HG03571 (cell line): ENCODE measurements around the gene ABCC6.

Experiments used
- ATAC-seq: cut with Tn5 transposase; IDR thresholded peaks from one replicate; pipeline ENCODE4 v1.9.1; 2021; ENCODE audit not compliant: unreplicated experiment

Gene ABCC6

DNA sequence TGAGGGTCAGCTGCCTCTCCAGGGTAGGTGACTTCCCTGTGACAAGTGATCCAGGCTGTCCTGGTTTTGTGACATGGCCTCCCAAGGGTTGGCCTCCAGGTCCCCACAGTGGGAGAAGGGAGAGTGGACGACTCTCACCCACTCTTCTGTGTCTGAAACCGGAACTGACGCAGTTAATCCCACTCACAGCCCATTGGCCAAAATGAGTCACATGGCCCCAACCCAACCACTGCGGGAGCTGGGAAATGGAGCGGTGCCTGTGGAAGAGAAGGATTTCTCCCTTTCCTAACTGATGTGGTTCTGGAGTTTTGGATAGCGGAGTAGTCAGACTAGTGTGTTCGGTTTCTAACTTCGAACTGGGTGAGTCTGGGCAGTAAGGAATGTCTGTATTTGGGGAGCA lies 79.4 kb downstream of the ABCC6 start:
- no peak for ATAC-seq

DNA sequence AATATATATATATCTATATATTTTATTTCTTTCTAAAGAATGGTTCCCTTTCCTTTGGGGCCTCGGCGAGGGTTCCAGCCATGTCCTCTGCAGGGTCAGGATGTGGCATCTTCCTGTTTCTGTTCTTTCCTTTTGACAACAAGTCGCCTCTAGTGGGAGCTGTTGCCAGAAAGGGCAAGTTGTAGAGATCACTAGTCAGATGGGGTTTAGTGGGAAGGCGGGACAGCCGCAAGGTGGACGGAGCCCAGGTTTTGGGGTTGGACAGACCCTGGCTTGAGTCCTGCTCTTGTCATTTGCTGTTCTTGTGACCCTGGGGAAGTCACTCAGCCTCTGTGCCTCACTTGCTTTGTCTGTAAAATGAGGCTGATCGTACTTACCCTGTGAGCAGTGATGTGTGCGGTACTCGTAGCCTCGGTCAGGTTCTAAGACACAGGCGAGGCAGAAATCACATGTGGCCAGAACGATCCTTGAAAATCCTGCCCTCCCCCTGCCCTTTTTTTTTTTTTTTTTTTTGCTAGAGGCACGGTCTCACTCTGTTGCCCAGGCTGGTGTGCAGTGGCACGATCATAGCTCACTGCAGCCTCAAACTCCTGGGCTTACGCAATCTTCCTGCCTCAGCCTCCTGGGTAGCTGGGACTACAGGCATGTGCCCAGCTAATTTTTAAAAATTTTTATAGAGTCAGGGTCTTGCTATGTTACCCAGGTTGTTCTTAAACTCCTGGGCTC lies 80.1 kb downstream of the ABCC6 start:
- no peak for ATAC-seq

DNA sequence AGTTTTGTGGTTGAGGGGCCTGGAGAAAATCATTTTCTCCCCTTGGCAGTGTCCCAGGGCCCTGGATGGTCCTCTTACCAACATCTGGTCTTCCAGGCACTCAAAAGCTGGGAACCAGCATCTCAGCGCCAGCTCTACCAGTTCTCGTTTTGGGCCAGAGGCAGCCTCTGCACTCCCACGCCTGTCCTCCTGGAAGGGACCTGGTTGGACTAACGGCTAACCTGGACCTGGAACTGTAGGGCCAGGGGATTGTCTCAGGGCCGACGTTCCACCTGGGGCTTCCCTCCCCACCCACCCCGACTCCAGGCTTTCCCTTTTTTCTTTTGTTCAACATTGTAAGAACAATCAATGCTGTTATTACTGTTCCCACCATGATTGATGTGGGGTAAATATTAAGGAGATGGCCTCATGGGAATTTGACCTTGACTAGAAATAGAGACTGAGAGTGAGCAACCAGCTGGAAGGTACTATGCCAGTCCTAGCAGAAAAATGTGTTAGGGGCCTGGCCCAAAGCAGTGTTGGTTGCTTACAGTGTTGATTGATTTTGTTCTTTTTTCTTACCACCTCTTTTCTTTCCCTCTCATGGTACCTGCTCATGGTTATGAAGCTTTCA lies 81.4 kb downstream of the ABCC6 start:
- ATAC-seq: no peak

DNA sequence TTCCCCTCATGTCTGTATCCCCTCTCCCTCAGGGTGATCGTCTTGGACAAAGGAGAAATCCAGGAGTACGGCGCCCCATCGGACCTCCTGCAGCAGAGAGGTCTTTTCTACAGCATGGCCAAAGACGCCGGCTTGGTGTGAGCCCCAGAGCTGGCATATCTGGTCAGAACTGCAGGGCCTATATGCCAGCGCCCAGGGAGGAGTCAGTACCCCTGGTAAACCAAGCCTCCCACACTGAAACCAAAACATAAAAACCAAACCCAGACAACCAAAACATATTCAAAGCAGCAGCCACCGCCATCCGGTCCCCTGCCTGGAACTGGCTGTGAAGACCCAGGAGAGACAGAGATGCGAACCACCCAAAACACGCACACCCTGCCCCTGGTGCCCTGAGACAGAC lies 82.2 kb downstream of the ABCC6 start:
- ATAC-seq: no peak

DNA sequence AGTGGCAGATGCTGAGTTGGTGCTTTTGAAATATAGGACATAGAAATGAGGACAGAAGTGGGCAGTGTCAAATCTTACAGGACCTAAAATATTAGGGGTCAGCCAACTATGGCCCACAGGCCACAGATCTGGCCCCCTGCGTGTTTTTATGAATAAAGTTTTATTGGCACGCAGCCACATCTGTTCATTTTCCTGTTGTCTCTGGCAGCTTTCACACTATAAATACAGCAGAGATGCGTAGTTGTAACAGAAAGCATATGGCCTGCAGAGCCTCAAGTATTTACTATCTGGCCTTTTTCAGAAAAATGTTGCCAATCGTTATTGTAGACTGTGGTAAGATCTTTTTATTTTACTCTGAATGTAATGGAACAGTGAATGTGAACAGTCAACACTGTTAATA lies 82.8 kb downstream of the ABCC6 start:
- no peak for ATAC-seq

DNA sequence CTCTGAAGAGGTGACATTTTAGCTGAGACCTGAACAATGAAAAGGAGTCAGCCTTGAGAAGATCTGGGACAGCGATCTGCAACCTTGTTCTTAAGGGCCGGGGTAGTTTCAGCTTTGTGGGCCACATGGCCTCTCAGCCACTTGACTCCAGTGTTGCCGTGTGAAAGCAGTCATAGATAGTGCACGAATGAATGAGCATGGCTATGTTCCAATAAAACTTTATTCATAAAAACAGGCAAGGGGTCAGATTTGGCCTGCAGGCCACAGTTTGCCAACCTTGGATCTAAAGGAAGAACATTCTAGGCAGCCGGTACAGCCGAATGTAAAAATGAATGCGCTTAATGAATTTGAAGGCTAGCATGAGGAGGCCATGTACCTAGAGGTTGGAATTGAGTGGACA lies 83.5 kb downstream of the ABCC6 start:
- no peak for ATAC-seq

DNA sequence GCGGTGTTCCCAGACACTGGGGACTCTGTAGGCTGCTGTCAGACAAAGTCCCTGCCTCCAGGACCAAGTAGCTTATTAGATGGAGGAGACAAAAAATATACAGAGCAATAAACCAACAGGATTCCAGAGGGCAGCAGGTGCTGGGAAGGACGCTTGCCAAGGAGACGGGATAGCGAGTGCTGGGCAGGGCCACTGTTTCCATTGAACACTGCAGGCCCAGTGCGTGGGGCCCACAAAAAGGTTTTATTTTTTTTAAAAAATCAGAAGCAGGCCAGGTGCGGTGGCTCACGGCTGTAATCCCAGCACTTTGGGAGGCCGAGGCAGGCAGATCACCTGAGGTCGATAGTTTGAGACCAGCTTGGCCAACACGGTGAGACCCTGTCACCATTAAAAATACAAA lies 84.2 kb downstream of the ABCC6 start:
- ATAC-seq: no peak

DNA sequence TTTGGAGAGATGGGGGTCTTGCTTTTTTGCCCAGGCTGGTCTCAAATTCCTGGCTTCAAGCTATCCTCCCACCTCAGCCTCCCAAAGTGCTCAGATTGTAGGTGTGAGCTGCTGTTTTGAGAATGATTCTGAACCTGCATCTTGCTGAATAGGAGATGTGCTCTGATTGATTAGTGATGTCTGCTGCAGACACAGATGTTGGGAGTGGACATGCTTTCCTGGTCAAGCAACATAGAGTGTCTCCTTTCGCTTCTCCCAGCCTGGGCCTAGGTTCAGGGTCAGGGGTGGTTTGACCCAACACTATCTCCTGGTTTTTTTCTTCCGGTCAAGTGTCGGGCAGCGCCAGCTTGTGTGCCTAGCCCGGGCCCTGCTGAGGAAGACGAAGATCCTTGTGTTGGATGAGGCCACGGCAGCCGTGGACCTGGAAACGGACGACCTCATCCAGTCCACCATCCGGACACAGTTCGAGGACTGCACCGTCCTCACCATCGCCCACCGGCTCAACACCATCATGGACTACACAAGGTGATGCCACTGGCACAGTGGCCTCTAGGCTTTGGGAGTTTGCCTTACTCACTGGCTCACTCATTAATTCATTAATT lies 85.2 kb downstream of the ABCC6 start:
- no peak for ATAC-seq

DNA sequence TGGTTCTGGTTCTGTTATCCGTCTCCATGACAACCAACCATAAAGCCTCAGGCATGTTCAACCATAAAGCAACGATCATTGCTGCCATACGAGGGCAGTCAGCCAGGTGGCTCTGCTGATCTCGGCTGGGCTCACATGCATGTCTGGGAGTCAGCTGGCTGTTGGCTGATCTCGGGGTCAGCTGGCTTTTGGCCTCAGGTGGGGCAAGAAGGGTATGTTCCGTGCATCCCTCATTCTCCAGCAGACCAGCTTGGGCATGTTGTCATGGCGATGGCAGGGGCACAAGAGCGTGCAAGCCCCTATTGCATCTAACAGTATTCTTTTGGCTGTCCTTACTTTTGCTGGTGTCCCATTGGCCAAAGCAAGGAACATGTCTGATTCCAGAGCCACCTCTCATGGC lies 86.2 kb downstream of the ABCC6 start:
- no peak for ATAC-seq

DNA sequence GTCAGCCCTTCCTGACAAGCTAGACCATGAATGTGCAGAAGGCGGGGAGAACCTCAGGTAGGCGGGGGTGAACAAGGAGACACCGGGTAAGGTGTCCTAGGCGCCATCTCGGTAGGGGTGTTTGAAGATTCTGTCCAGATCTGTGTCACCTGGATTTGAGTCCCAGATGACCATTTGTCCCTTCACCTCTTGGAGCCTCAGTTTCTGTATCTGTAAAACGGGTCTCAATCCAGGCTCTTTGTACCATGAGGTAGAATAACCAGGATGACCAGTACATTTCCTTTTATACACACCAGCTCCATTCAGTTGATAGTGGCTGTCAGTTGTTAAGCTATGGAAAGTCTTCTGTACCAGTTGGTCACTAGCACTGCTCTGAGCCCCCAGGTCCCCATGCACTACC lies 86.7 kb downstream of the ABCC6 start:
- ATAC-seq: no peak

DNA sequence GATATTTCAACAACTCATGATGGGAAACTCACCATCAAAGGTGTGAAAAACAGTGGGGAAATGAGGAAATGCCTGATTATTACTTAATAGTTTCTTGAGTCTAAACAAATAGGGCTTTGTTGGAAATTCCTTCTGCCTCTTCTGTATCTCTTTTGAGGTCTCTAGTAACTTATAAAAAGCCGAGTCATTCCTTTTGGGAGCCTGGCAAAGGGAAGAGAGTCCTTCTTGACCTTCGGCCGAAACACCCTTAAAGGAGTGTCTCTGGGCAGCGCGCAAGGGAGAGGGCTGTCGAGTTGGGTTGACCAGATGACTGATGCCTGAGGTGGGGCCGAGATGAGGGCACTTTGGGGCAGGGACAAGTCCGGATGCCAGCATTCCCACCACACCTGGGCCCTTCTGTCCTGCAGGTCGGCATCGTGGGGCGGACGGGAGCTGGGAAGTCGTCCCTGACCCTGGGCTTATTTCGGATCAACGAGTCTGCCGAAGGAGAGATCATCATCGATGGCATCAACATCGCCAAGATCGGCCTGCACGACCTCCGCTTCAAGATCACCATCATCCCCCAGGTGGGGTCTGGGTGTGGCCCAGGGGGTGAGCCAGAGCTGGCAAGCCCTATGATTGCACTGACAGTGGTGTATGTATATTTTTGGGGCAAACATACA lies 89.2 kb downstream of the ABCC6 start:
- ATAC-seq: no peak

DNA sequence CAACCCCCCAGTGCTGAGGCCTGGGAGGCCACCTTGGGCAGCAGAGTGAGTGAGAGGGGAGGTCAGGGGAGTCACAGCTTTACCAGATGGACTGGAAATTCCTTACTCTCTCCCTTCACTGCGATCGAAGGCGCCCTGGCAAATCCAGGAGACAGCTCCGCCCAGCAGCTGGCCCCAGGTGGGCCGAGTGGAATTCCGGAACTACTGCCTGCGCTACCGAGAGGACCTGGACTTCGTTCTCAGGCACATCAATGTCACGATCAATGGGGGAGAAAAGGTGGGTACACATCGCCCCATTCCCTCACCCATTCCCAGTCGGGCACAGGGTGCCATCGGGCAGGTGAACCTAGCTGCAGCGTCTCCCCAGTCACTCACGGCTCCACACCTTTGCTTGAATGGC lies 91.6 kb downstream of the ABCC6 start:
- no peak for ATAC-seq

DNA sequence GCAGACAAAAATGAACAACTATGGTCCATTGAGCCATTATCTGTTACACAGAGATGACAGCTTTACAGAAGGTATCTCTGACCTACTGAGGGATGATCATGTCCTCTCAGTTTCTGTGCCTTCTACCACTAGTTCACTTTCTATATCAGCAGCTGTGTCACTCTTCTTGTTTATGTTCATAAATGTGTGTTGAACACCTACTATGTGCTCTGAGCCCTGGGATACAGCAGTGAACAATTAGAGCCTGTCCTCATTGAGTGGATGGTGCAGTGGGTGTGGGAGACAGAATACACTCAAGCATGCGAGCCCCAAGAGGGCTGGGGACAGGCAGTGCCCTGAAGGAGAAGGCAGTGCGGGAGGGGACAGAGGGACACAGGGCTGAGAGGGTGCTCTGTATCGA lies 92.1 kb downstream of the ABCC6 start:
- ATAC-seq: no peak

DNA sequence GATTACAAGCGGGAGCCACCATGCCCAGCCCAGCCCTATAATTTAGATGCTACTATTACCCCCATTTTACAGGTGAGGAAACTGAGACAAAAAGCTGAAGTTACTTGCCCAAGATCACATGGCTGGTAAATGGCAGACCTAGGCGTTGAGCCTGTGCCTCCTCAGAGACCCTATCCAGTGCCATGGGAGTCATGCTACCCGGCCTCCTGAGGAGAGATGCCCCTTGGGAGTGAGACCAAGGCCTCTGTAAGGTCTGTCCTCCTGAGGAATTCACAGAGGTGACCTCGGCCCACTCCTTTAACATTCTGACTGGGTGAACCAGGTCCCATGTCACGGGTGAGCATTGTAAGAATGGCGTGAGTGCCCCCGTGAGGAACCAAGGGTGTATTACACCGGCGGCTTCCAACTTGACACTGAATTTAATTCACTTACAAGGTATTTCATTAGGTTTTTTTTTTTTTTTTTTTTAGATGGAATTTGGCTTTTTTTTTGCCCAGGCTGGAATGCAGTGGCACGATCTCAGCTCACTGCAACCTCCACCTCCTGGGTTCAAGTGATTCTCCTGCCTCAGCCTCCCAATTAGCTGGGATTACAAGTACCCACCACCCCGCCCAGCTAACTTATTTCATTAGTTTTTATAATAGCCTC lies 95.7 kb downstream of the ABCC6 start:
- no peak for ATAC-seq

DNA sequence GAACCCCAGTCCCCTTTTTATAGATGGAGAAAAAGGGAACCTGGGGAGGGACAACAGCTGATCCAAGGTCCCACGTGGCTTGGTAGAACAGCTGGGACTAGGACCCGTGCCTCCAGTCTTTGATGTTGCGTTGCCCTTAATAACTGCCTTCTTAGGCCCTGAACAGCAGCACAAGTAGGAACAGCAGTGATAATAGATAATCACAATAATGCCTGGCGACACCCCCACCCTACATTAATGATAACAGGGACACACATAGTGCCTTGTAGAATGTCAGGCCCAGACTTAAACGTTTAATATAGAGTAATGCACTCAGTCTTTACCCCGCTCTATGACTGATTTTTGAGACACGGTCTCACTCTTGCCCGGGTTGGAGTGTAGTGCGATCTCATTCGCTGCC lies 96.4 kb downstream of the ABCC6 start:
- ATAC-seq: no peak

DNA sequence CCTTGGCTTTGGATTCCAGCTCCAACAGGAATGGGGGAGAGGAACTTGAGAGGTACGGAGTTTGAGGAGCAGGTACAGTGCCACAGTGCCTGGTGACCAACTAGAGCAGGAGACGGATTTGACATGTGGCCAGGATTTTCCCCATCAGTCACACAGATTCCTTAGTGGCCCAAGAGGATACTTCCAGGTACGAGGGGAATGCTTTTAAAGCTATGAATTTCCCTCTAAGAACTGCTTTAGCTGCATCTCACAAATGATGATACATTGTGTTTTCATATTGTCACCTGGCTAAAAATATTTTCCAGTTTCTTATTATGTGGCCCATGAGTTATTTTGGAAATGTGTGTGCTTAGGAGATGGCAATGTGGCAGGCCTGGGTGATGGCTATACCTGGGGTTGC lies 98.3 kb downstream of the ABCC6 start:
- no peak for ATAC-seq

DNA sequence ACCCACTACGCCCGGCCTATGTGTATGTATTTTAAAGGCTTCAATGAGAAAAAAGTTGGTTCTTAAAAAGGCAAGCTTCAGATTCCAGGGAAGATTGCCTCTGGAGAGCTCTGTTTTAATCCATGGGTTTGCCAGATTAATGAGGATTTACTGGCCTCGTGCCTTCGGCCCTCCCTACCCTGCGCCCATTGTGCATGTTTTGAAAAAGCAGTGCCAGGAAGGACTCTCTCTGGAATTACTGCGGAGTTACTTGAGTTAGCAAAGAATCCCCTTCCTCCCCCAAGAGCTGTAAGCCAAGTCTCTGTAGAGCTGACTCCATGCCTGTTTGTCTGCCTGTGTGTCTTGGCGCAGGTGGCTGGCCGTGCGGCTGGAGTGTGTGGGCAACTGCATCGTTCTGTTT lies 98.9 kb downstream of the ABCC6 start:
- ATAC-seq: no peak

DNA sequence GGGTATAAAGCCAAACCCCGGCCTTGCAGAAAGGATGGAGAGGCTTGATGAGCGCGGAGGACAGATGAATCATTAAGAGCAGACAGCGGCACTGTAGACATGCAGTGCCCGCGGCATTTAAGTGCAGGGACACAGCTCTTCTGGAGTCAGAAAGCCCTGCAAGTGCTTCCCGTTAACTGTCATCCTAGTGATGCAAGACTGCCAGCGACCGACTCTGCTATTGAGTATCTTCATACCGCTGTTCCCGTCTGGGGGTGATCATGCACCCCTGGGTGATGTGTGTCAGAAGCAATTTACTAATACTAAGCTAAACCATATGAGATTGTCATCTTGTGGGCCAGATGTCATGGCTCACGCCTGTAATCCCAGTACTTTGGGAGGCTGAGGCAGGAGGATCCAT lies 101.0 kb downstream of the ABCC6 start:
- no peak for ATAC-seq

DNA sequence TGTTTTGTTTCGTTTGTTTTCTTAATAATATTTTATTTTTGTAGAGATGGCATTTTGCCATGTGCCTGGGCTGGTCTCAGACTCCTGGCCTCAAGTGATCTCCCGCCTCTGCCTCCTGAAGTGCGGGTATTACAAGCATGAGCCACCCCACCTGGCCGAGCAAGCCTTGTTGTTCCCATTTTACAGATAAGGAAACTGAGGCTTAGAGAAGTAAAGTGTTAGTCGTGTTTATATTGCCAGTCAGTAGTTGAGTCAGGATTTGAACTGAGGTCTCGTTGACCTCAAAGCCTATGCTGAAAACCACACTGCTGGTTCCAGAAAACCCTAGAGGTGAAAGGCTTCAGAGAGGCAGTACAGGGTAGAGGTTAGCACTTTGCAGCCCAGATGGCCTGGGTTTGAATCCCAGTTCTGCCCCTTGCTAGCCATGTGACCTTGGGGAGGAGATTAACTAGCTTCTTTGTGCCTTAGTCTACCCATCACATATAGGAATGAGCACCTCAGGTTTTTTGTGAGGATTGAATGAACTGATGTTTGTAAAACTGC lies 102.0 kb downstream of the ABCC6 start:
- ATAC-seq: no peak

DNA sequence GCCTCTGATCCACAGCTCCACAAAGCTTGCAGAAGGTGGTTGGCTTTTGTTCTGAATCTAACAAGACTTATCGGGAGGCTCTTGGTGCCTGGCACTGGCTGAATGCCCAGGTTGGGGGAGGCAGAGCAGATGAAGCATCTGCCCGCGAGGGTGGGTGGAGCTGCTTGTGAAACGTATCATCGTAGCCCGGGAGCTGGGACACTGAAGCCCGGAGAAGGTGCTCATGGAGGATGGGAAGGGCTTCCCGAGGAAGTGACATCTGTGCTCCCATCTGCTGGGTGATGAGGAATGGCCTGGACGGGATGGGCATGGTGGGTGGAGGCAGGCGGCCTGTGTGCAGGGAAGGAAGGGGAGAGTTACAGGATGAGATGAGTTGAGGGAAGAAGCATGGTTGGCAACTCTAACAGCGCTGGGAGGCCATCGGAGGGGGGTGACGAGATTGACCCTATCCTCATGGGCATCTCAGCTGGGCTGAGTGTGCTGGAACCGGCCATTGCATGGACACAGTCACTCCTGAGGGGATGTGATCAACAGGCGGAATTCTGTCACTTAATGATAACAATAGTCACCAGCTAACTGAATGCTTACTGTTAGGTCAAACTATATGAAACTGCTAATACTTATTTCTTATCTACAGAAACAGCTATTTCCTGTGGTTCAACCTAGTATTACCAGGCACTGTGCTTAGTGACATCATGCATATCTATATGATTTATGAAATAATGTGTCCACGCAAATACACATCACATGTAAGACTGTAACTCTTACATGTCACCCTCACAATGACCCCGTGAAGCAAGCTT lies 102.7 kb downstream of the ABCC6 start:
- no peak for ATAC-seq

DNA sequence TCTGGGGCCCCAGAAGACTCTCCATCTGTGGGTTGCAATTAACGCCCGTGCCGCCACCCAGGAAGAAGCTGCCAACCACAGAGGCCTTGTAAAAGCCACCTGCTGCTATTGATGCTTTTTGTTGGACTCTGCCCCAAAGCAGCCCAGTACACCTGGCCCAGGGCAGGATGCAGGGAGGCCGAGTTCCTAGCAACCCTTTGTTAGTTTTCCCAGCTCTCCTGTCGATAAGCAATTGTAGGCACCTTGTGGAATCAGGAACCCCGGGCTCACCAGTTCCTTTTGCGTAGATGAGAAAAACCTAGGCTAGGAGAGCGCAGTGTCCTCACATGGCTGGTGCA lies 103.3 kb downstream of the ABCC6 start:
- ATAC-seq: no peak
